Posterior cingulate gyrus (tissue), 11 donors: ENCODE measurements around the gene RMRP.
"Not testable (repeated sequence)": the region's sequence is repeated elsewhere in the genome, so short reads cannot be mapped to it uniquely, and the experiment has no call there.

ENCODE experiments used
- DNase-seq, 10 donors: peaks; one replicate each; pipeline versions ENCODE4 v3.0.0 to v3.0.0-alpha.2; 2020 to 2021; ENCODE audit warnings: mixed read lengths in 3 of 10
- intact Hi-C: fragments of 100-400 bp; cut with DNase I; formaldehyde crosslinking; loops from one replicate; pipeline ENCODE4 v1.15.1; 2023

RMRP gene

GRCh38 chr9:35651956-35652828 lies 5.6 kb downstream of the RMRP start:
- intact Hi-C loops, result loop anchor here (10.0 kb wide), 1 partner anchor 157 kb away; the partner anchor contains the start of gene RUSC2
- DNase-seq, result peak in 1 of 10 donors; percentile 29

- peak in 1 of 10 donors; percentile 52 for DNase-seq
- intact Hi-C loops, result loop anchor here (10.0 kb wide), 1 partner anchor 156 kb away; the partner anchor contains the start of gene RUSC2
Observed at GRCh38 chr9:35650341-35651158, 7.3 kb downstream of the RMRP start, which contains the start of gene SIT1. Gene SIT1 (minus strand): TSS chr9:35650931. CDS start chr9:35650853, 78 bp downstream.

- DNase-seq, result peak in 2 of 10 donors; percentile 80 to 82
- intact Hi-C loops, result loop anchor here (10.0 kb wide), 1 partner anchor 155 kb away; the partner anchor contains the start of gene RUSC2
Observed at GRCh38 chr9:35649431-35650340, 8.1 kb downstream of the RMRP start.

- DNase-seq, result peak; percentile 86 to 99 (median 92)
- intact Hi-C loops, result loop anchor here (2.0 kb wide), 1 partner anchor 42 kb away; the partner anchor contains the start of gene TESK1
Observed at GRCh38 chr9:35646533-35647265, 11.1 kb downstream of the RMRP start.

GRCh38 chr9:35646153-35646532 lies 11.7 kb downstream of the RMRP start:
- intact Hi-C loops, result loop anchor here (2.0 kb wide), 1 partner anchor 41 kb away; the partner anchor contains the start of gene TESK1
- DNase-seq, result peak in 3 of 10 donors; percentile 10 to 85 (median 20)

GRCh38 chr9:35645736-35646135 lies 12.1 kb downstream of the RMRP start:
- DNase-seq, result not testable (repeated sequence)
- intact Hi-C loops, result loop anchor here (2.0 kb wide), 1 partner anchor 41 kb away; the partner anchor contains the start of gene TESK1

GRCh38 chr9:35643046-35643445 lies 14.8 kb downstream of the RMRP start:
- intact Hi-C loops, result no loop called here
- DNase-seq, result peak in 1 of 10 donors; percentile 41

- DNase-seq, intact Hi-C loops: not testable (repeated sequence)
Observed at GRCh38 chr9:35641478-35641877, 16.3 kb downstream of the RMRP start.

GRCh38 chr9:35640431-35640830 lies 17.4 kb downstream of the RMRP start:
- DNase-seq, result peak in 1 of 10 donors; percentile 31
- intact Hi-C loops, result not testable (repeated sequence)

GRCh38 chr9:35639631-35640030 lies 18.2 kb downstream of the RMRP start:
- DNase-seq, result no peak
- intact Hi-C loops, result no loop called here

GRCh38 chr9:35639225-35639624 lies 18.6 kb downstream of the RMRP start:
- intact Hi-C loops, DNase-seq: not testable (repeated sequence)

- intact Hi-C loops, result not testable (repeated sequence)
- peak in 1 of 10 donors; percentile 62 for DNase-seq
Observed at GRCh38 chr9:35638751-35639150, 19.1 kb downstream of the RMRP start.

GRCh38 chr9:35637427-35637955 lies 20.3 kb downstream of the RMRP start:
- intact Hi-C loops, DNase-seq: not testable (repeated sequence)

- intact Hi-C loops, result not testable (repeated sequence)
Observed at GRCh38 chr9:35636877-35637246, 21.0 kb downstream of the RMRP start.

GRCh38 chr9:35636135-35636876 lies 21.5 kb downstream of the RMRP start:
- DNase-seq, result peak in 1 of 10 donors; percentile 54
- intact Hi-C loops, result no loop called here

More at GRCh38 chr9:35636877-35637246, 21.0 kb downstream of the RMRP start:
- not testable (repeated sequence) for DNase-seq

GRCh38 chr9:35635730-35636129 lies 22.1 kb downstream of the RMRP start:
- no peak for DNase-seq
- intact Hi-C loops, result no loop called here

GRCh38 chr9:35629597-35629996 lies 28.2 kb downstream of the RMRP start:
- intact Hi-C loops, result no loop called here
- DNase-seq, result no peak
